Keratinocyte (primary cell): ENCODE measurements around the gene ZNF397. TPM values are rescaled to one million over a fixed set of nuclear protein-coding genes. Genes with fewer than 3 reads are reported as not detected.
"Not testable (repeated sequence)": the region's sequence is repeated elsewhere in the genome, so short reads cannot be mapped to it uniquely, and the experiment has no call there.

Experiments used
- DNase-seq: peaks from one replicate; pipeline ENCODE4 v3.0.0-alpha.2; 2011; ENCODE audit warnings: low read depth, missing footprints, low spot score
- FAIRE-seq: peaks from 2 replicates; lab custom pipeline; 2011; peaks lifted over from hg19 to GRCh38; lab: Jason Lieb, UNC
- H2AFZ ChIP-seq: 2 replicates; pipeline ENCODE4 v1.6.0; 2012; ENCODE audit warnings: low read length, control low read depth, inconsistent platforms; ENCODE audit not compliant: control insufficient read depth
- H3K27ac ChIP-seq: 2 replicates; pipeline ENCODE4 v1.5.1; 2011; ENCODE audit warnings: low read length; ENCODE audit not compliant: control insufficient read depth, insufficient read depth
- H3K27me3 ChIP-seq: 3 replicates; pipeline ENCODE4 v1.6.0; 2011; ENCODE audit warnings: low read length; ENCODE audit not compliant: control insufficient read depth, insufficient read depth; ENCODE audit errors: extremely low read depth
- H3K36me3 ChIP-seq, 2 experiments: 2 replicates in 1 of 2; 3 replicates in 1 of 2; pipeline ENCODE4 v1.5.1; 2011; ENCODE audit warnings: low read length in 2 of 2, mild to moderate bottlenecking in 1 of 2; ENCODE audit not compliant: control insufficient read depth in 2 of 2, insufficient read depth in 2 of 2; ENCODE audit errors: extremely low read depth in 1 of 2
- H3K4me1 ChIP-seq: 3 replicates; pipeline ENCODE4 v1.5.1; 2011; ENCODE audit warnings: low read length; ENCODE audit not compliant: control insufficient read depth, insufficient read depth; ENCODE audit errors: extremely low read depth
- H3K4me2 ChIP-seq: 3 replicates; pipeline ENCODE4 v1.6.0; 2011; ENCODE audit warnings: low read depth, low read length; ENCODE audit not compliant: control insufficient read depth, insufficient read depth; ENCODE audit errors: extremely low read depth
- H3K4me3 ChIP-seq, 3 experiments: fragments of 200-600 bp in 1 of 3; sonication (generic) in 1 of 3; 2 replicates in 2 of 3; 3 replicates in 1 of 3; pipeline ENCODE4 v1.5.1; 2011 to 2016; ENCODE audit warnings: low read length in 3 of 3, mild to moderate bottlenecking in 3 of 3, control low read depth in 2 of 3, inconsistent platforms in 1 of 3, low read depth in 1 of 3, mixed read lengths in 1 of 3, mixed run types in 1 of 3, moderate library complexity in 1 of 3; ENCODE audit not compliant: control insufficient read depth in 2 of 3, insufficient read depth in 2 of 3; ENCODE audit errors: extremely low read depth in 1 of 3
- H3K79me2 ChIP-seq: 2 replicates; pipeline ENCODE4 v1.6.0; 2012; ENCODE audit warnings: low read length; ENCODE audit not compliant: control insufficient read depth, insufficient read depth
- H3K9ac ChIP-seq: 3 replicates; pipeline ENCODE4 v1.6.0; 2011; ENCODE audit warnings: low read length; ENCODE audit not compliant: control insufficient read depth, insufficient read depth; ENCODE audit errors: extremely low read depth
- H3K9me1 ChIP-seq: 3 replicates; pipeline ENCODE4 v1.6.0; 2011; ENCODE audit warnings: low read length; ENCODE audit not compliant: control insufficient read depth, insufficient read depth; ENCODE audit errors: extremely low read depth
- H3K9me3 ChIP-seq: 2 replicates; pipeline ENCODE4 v1.5.1; 2012; ENCODE audit warnings: low read depth, low read length; ENCODE audit not compliant: control insufficient read depth
- H4K20me1 ChIP-seq: 3 replicates; pipeline ENCODE4 v1.6.0; 2011; ENCODE audit warnings: low read length; ENCODE audit not compliant: control insufficient read depth, insufficient read depth; ENCODE audit errors: extremely low read depth
- EZH2 ChIP-seq: IDR thresholded peaks from one replicate; pipeline ENCODE4 v1.6.1; 2012; ENCODE audit warnings: inconsistent platforms, mild to moderate bottlenecking, low read length, moderate library complexity
- dilution Hi-C: fragments of 300-500 bp; cut with MboI; formaldehyde crosslinking; loops from one replicate; pipeline ENCODE4 v1.7.0; 2020; ENCODE audit warnings: low sequenced_read_pairs; ENCODE audit not compliant: extremely low pct_ligation_motif_present
- polyA plus RNA-seq, 5 experiments: library from polyadenylated mRNA; depleted of rRNA in 3 of 5; stranded (reverse) in 3 of 5; stranded (forward) in 1 of 5; unstranded in 1 of 5; fragments of >200 nt; gene quantifications; 1 replicate in 1 of 5; 2 replicates in 3 of 5; 3 replicates in 1 of 5; pipeline versions ENCODE4 v1.2.1 to v1.2.3, GENCODE V29; 2011 to 2012; ENCODE audit warnings: missing spikeins in 2 of 5, low read depth in 1 of 5, low replicate concordance in 1 of 5
- TF ChIP-seq, protein P1 (sequence below), 3 experiments: IDR thresholded peaks in 1 of 3; conservative IDR thresholded peaks in 1 of 3; optimal IDR thresholded peaks in 1 of 3; 2 replicates in 2 of 3; 3 replicates in 1 of 3; pipeline versions ENCODE3 to v1.5.1; 2011; ENCODE audit warnings: low read length in 3 of 3, mild to moderate bottlenecking in 3 of 3, moderate library complexity in 2 of 3, control low read depth in 1 of 3, inconsistent platforms in 1 of 3; ENCODE audit not compliant: insufficient read depth in 2 of 3; ENCODE audit errors: extremely low read depth in 1 of 3

Gene ZNF397
- polyA plus RNA-seq, 1 donor (not counting 4 experiments of a cell fraction or from before 2014, with no cell fraction given): 8.7 TPM

DNA sequence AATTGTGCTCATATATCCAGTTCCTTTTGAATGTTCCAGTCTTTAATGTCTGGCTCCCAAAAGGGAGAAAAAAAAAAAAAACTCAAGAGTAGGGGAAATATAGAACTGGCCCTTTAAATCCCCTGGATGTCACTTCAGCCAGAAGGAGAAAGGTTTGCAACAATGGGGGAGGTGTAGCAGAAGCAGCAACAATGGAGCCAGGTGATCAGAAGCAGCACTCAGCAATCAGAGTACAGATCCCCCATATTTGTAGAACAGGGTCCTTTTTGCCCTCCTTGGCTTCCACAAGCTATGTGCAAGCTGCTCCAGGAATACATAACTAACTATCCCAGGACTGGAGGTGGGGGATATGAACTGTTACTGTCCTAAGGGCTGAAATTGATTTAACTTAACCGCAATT is 25.8 kb upstream of the ZNF397 start:
- Histone ChIP-seq H2AFZ (no peak overlapping the region), H3K27ac (no peak overlapping the region), H3K27me3 (no peaks in the 10 kb centered on the region), H3K4me2 (no peak overlapping the region), H3K36me3 (no peaks in the 10 kb centered on the region), H3K4me3 (no peak overlapping the region), H4K20me1 (no peaks in the 10 kb centered on the region), H3K9me1 (no peaks in the 10 kb centered on the region), H3K4me1 (no peaks in the 10 kb centered on the region), H3K9me3 (no peaks in the 10 kb centered on the region), H3K79me2 (no peaks in the 10 kb centered on the region), H3K9ac (no peak overlapping the region)
- dilution Hi-C loops: no loop called here
- TF ChIP-seq, protein P1, sequence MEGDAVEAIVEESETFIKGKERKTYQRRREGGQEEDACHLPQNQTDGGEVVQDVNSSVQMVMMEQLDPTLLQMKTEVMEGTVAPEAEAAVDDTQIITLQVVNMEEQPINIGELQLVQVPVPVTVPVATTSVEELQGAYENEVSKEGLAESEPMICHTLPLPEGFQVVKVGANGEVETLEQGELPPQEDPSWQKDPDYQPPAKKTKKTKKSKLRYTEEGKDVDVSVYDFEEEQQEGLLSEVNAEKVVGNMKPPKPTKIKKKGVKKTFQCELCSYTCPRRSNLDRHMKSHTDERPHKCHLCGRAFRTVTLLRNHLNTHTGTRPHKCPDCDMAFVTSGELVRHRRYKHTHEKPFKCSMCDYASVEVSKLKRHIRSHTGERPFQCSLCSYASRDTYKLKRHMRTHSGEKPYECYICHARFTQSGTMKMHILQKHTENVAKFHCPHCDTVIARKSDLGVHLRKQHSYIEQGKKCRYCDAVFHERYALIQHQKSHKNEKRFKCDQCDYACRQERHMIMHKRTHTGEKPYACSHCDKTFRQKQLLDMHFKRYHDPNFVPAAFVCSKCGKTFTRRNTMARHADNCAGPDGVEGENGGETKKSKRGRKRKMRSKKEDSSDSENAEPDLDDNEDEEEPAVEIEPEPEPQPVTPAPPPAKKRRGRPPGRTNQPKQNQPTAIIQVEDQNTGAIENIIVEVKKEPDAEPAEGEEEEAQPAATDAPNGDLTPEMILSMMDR (optimal IDR thresholded peaks at IDR 0.05 in 1 of 3, IDR thresholded peaks at IDR 0.05 in 1 of 3, conservative IDR thresholded peaks at IDR 0.05 in 1 of 3; ENCODE audit: extremely low read depth in 1 of 3, insufficient read depth in 2 of 3, low read length in 3 of 3): no peak
- no peak for TF ChIP-seq EZH2
- DNase-seq: no peak
- no peak for FAIRE-seq

DNA sequence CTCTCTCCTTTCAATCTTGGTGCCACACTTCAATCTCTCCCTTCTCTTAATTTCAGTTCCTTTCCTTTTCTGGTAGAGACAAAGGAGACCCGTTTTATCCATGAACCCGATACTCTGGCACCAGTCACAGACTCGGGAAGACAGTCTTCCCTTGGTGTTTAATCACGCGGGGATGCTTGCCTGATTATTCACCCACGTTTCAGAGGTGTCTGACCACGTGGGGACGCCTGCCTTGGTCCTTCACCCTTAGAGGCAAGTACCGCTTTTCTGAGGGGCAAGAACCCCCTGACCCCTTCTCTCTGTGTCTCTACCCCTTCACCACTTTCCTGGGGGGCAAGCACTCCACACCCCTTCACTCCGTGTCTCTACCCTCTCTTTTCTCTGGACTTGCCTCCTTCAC is 24.2 kb upstream of the ZNF397 start:
- H3K27ac ChIP-seq, H3K4me1 ChIP-seq, H3K9me1 ChIP-seq, H3K27me3 ChIP-seq, H3K4me3 ChIP-seq, H3K9ac ChIP-seq, H3K79me2 ChIP-seq, FAIRE-seq, H3K9me3 ChIP-seq, H3K4me2 ChIP-seq, dilution Hi-C loops, H3K36me3 ChIP-seq, DNase-seq, H4K20me1 ChIP-seq, H2AFZ ChIP-seq: not testable (repeated sequence)

DNA sequence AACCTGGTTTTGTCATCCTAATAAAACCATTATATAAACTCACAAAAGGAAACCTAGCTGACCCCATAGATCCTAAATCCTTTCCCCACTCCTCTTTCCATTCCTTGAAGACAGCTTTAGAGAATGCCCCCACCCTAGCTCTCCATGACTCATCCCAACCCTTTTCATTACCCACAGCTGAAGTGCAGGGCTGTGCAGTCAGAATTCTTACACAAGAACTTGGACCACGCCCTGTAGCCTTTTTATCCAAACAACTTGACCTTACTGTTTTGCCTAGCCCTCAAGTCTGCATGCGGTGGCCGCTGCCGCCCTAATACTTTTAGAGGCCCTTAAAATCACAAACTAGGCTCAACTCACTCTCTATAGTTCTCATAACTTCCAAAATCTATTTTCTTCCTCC is 21.5 kb upstream of the ZNF397 start:
- dilution Hi-C loops, H3K4me1 ChIP-seq, H3K79me2 ChIP-seq, H3K4me3 ChIP-seq, H3K9ac ChIP-seq, H3K27ac ChIP-seq, H4K20me1 ChIP-seq, DNase-seq, H3K9me1 ChIP-seq, H3K4me2 ChIP-seq, H3K36me3 ChIP-seq, H2AFZ ChIP-seq, H3K9me3 ChIP-seq, FAIRE-seq, H3K27me3 ChIP-seq: not testable (repeated sequence)
